Left lobe of liver (tissue), 2 donors: ENCODE results near the gene HECTD1. TPM values are rescaled to one million over a fixed set of nuclear protein-coding genes. Genes with fewer than 3 reads are reported as not detected.
"Not testable (repeated sequence)": the region's sequence is repeated elsewhere in the genome, so short reads cannot be mapped to it uniquely, and the experiment has no call there.

ENCODE experiments used
- ATAC-seq: fragments of 200-7000 bp; cut with Tn5 transposase; one replicate; pipeline ENCODE4 v1.9.1; 2020; ENCODE audit warnings: mild to moderate bottlenecking, moderate library complexity
- DNase-seq: peaks from one replicate; pipeline ENCODE4 v3.0.0-alpha.2; 2020; ENCODE audit warnings: low spot score
- total RNA-seq: library from RNA; stranded (reverse); gene quantifications from one replicate; pipeline ENCODE4 v1.2.1, GENCODE V29; 2021
- donor health status: DM: no; HTN: no; CAD: no; lungs with moderate emphysema.
- donor health status: DM: no; HTN: yes; CAD: no.

Gene HECTD1
- 165 TPM for total RNA-seq

DNA sequence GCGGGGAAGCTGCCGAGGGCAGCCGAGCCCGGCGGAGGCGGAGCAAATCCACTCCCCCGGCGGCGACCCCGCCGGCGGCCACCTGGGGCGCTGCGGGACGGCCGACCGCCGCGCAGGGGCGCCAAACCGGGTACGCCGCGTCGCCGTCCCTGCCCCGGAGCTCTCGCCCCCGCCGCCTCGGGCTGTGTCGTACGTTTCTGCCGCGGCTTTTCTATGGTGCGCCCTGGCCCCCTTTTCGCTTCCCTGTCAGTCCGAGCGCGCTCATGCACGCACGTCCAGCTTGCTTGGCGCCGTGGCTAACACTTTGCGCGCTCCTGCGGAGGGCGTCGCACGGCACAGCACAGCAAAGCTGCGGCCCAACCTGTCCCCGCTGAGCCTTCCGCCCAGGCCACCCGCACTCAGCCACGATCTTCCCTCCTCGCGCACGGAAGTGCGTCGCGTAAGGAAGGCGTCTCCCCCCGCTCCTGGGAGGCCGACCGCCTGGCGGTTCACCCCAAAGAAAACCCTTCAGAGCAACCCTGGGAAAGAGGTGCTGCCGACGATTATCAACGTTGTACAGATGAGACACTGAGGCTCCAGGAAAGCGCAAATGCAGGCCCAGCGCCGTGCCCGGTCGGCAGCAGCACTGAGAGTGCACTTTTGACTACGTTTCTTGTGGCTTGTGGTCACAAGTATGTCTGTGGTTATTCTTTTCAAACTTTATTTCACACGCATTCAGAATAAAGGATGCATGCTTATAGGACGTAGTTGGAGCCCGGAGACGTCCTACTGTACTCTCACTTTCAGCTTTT is at the start of gene HECTD1:
HECTD1 (minus strand) TSS at position 39 of the 791 bp plus-strand sequence. CDS start 1,857 bp downstream, outside the sequence.
- peak; percentile 91 for ATAC-seq
- peak; percentile 94 for DNase-seq

DNA sequence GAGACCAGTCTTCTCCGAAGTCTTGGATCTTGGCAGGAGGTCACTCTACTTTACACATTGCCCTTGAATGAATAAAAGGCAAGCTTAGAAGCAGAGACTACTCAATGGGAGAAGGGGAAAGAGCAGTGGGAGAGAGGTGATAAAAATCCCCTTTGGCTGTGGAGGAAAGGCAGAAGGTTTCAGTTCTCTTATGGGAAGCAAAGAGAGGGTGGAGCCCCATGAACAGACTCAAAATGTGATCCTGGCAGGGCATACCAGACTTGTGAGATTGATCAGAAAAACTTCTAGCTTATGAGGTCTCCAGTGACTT is 49.6 kb upstream of the HECTD1 start:
- no peak for ATAC-seq
- no peak for DNase-seq

GRCh38 chr14:31256534-31257243 is 49.1 kb upstream of the HECTD1 start:
- DNase-seq (no peak), ATAC-seq (no peak)

DNA sequence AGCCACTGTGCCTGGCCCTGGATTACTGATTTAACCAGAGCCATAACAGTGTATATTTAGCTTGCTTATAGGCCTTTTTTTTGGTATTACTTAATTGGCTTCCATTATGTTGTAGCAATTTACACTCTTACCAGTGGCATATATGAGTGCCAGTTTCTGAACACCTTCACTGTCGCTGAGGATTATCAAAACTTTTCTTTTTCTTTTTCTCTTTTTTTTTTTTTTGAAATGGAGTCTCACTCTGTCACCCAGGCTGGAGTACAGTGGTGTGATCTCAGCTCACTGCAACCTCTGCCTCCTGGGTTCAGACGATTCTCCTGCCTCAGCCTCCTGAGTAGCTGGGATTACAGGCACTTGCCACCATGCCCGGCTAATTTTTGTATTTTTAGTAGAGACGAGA is 48.3 kb upstream of the HECTD1 start:
- not testable (repeated sequence) for ATAC-seq, DNase-seq

DNA sequence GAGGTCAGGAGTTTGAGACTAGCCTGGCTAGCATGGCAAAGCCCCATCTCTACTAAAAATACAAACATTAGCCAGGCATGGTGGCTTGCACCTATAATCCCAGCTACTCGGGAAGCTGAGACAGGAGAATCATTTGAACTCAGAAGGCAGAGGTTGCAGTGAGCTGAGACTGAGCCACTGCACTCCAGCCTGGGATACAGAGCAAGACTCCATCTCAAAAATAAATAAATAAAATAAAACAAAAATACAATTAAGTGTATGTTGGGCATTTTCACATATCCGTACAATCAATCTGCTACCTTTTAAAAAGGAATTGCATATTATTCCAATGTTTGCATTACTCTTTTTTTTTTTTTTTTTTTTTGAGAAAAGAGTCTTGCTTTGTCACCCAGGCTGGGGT is 47.7 kb upstream of the HECTD1 start:
- DNase-seq (no peak), ATAC-seq (no peak)

DNA sequence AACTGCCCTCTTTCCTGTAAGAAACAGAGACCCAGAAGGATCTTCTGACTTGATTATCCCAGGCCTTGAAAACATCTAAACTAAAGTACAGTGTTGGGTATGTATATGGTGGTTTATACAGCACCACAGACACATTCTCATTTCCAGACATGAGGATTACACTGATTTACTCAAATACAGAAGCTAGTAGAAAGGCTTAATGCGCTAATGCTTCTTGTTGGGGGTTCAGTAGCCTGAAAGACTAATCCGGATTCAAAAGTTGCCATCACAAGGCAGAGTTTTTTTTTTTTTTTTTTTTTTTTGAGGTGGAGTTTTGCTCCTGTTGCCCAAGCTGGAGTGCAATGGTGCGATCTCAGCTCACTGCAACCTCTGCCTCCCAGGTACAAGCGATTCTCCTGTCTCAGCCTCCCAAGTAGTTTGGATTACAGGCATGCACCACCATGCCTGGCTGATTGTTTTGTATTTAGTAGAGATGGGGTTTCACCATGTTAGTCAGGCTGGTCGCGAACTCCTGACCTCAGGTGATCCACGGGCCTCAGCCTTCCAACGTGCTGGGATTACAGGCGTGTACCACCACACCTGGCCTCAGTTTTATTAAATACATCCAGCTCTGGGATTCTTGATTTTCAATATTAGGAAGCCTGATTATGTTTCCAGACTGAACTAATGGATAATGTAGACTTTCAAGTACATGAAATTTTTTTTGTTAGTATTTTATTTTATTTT is 46.3 kb upstream of the HECTD1 start:
- ATAC-seq (no peak), DNase-seq (no peak)

GRCh38 chr14:31252865-31253264 is 45.3 kb upstream of the HECTD1 start:
- DNase-seq (no peak), ATAC-seq (peak; percentile 81)

DNA sequence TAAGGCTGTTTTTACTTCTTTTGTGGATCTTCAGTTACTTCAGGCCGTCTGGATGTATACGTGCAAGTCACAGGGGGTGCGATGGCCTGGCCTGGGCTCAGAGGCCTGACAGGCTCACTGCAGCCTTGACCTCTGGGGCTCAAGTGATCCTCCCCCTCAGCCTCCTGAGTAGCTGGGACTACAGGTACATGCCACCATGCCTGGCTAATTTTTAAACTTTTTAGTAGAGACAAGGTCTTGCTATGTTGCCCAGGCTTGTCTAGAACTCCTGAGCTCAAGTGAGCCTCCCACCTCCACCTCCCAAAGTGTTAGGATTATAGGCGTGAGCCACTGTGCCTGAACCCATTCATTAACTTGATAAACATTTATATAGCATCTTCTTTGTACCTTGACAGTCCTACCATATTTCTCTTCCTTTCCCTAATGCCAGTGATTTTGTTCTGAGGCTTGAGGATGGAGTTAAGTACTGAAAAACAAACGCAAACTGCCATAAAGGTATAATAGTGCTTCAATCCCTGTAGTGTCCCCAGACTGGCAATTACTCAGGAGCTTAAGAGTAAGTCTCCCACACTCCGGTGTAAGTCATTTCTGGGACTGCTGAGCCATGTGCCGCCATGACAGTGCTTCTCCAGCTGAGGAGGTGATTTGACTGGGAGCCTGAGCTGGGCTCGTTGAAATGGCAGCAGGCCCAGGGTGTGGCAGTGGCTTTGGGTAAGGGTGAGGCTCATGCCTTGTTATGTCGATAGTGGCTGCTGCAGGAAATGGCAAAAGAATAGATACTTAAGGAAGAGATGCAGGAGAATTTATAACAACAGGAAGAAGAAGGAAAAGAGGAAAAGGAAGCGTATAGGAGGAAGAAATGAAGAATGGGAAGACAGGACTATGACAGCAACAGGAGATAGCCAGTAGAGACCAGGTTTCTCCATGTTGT is 43.7 kb upstream of the HECTD1 start:
- DNase-seq (no peak), ATAC-seq (no peak)

DNA sequence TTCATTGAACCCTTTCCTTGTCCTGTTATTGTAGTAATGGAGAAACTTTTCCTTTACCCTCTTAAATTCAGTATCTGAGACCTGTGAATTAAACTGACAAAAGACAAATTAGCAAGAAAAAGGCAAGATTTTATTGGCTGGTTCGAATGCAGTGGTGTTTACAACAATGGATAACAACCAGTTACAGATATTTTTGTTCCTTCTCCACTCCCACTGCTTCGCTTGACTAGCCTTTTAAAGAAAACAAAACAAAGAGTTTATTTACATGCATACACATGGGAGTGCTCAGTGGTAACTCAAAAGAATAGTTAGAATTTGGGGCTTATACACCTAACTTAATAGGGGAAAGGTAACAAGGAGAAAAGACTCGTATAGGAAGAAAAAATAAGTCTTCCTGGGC is 37.0 kb upstream of the HECTD1 start:
- ATAC-seq = no peak

GRCh38 chr14:31243860-31244259 is 36.3 kb upstream of the HECTD1 start:
- DNase-seq (no peak), ATAC-seq (no peak)

More for the DNA sequence above, 37.0 kb upstream of the HECTD1 start:
- DNase-seq = no peak

DNA sequence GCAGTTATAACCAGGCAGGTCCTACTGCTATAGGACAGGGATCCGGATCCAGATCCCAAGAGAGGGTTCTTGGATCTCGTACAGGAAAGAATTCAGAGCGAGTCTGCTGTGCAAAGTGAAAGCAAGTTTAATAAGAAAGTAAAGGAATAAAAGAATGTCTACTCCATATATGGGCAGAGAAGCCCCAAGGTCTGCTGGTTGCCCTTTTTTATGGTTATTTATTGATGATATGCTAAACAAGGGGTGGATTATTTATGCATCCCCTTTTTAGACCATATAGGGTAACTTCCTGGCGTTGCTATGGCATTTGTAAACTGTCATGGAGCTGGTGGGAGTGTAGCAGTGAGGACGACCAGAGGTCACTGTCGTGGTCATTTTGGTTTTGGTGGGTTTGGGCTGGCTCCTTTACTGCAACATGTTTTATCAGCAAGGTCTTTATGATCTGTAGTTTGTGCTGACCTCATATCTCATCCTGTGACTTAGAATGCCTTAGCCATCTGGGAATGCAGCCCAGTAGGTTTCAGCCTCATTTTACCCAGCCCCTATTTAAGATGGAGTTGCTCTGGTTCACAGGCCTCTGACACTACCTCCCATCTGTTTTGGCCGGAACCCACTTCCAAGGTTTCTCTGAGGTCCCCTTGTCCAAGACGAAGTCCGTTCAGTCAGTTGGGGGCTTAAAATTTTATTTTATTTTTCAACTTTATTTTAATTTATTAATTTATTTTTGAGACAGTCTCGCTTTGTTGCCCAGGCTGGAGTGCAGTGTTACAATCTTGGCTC is 34.8 kb upstream of the HECTD1 start:
- ATAC-seq = peak; percentile 12
- DNase-seq = not testable (repeated sequence)

- DNase-seq (no peak), ATAC-seq (peak; percentile 32)
These were observed 34.0 kb upstream of the HECTD1 start for GRCh38 chr14:31241450-31242114.

GRCh38 chr14:31239741-31240140 is 32.1 kb upstream of the HECTD1 start:
- DNase-seq (no peak), ATAC-seq (no peak)

DNA sequence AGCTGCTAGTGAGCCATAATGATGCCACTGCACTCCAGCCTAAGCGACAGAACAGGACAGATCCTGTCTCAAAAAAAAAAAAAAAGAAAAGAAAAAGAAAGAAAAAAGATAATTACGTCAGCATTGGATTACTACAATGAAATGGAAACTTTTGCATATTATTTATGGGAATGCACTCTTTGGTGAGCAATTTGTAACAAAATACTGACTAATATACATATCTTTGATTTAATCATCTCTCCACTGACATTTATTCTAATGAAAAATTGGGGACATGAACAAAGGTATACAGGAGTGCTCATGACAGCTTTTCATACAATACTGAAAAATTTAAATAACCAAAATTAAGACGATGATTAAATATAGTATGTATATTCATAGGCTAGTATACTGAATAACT is 27.9 kb upstream of the HECTD1 start:
- ATAC-seq (no peak), DNase-seq (no peak)

GRCh38 chr14:31232081-31232480 is 24.5 kb upstream of the HECTD1 start:
- ATAC-seq = no peak
- DNase-seq = no peak

DNA sequence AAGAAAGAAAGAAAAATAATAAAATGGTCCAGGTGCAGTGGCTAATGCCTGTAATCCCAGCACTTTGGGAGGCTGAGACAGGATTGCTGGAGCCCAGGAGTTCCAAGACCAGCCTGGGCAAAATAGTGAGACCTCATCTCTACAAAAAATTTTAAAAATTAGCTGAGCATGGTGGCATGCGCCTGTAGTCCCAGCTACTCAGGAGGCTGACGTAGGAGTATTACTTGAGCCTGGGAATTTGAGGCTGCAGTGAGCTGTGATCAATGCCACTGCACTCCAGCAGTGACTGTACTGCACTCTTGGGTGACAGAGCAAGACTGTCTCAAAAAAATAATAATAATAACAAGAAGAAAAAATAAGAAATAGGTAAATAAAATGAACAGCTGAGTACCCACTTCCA is 23.7 kb upstream of the HECTD1 start:
- ATAC-seq, DNase-seq: not testable (repeated sequence)

DNA sequence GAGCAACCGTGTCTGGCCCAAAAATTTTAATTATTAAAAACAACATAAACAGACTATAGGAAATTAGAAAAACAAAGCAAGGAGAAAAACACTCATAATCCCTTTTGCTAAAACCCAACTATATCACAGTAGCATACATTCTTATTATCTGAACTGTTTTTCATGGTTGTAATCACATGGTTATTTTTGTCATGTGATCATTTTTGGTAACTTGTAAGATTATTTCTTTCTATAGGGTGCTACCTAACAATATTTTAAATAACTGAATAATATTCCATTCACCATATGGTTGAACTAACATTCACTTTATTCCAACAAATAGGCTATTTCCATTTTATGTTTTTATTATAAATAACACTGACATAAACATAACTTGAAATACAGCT is 23.0 kb upstream of the HECTD1 start:
- DNase-seq = no peak
- no peak for ATAC-seq

- DNase-seq (peak; percentile 91), ATAC-seq (peak; percentile 90)
These were observed 22.3 kb upstream of the HECTD1 start for GRCh38 chr14:31229638-31230572.
